Inflammatory macrophage (primary cell): ENCODE measurements around the gene BAHD1.

Experiments used
- DNase-seq, 2 donors: peaks; one replicate each; pipeline ENCODE4 v3.0.0-alpha.2; 2020 to 2022

BAHD1 gene

DNA sequence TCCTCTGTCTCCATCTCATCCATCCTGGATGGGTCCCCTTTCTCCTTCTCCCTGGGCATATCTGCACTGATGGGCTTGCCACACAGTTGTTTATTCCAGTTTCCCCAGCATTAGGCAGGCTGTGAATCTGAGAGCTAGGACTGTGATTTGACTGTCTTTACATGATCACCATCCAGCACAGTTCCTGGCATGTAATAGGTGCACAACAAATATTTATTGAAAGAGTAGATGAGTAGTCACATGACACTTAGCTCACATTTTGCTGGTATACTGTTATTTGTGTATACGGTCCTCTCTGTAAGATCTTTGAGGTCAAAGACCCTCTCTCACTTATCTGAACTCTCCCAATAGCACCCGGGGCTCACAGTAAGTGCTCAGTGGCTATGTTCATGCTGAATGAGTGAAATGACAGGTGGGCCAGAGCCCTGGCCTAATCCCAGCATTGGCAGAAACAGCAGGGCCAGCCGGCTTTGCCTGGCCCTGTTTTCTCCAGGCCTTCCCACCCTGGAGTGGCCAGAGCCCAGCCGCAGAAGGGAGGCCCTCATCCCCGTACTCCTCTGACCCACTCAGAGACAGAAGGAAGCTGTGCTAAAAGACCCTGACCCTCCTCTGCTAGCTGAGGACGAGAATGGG is 16.2 kb upstream of the BAHD1 start:
- no peak for DNase-seq

DNA sequence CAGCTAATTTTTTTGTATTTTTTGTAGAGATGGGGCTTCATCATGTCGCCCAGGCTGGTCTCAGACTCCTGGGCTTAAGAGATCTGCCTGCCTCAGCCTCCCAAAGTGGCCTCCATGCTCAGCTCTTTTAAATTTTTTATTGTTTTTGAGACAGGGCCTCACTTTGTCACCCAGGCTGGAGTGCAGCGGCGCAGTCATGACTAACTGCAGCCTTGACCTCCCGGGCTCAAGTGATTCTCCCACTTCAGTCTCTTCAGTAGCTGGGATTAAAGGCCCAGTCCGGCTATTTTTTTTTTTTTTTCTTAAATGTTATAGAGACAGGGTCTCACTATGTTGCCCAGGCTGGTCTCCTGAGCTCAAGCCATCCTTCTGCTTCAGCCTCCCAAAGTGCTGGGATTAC is 15.1 kb upstream of the BAHD1 start:
- DNase-seq = no peak

DNA sequence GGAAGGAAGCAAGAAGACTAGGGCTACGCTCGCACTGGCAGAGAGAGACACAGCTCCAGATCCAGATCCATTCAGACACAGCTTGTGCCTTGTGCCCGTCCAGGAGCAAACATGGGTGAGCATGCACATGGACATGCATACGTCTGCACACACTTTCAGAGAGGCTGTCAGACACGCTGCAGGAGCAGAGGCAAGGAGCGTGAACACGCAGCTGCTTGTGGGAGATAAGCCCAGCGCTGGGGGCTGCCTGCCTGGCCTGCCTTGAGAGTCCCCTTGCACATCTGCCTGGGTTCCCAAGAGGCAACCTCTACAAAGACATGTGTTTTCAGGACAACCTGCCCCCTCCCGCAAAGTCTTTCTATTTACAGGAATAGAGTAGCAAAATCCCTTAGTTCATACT is 13.6 kb upstream of the BAHD1 start:
- no peak for DNase-seq

DNA sequence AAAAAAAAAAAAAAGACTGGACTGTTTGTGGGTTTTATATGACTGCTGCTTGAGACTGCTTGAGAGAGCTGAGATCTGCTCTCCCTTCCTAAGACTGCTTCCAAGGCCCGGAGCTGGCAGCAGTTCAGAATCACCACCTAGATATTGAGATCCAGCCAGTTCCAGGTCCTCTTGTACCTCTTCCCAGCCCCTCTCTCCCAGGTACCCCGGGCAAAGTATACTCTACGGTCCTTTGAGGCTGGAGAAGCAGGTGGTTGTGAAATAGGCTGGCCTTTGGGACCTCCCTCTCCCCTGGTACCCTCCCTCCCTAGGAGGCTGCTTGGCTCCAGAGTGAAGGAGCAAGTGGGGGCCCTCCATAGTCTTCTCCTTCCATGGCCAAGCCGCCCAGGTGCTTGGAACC is 12.6 kb upstream of the BAHD1 start:
- DNase-seq = no peak

DNA sequence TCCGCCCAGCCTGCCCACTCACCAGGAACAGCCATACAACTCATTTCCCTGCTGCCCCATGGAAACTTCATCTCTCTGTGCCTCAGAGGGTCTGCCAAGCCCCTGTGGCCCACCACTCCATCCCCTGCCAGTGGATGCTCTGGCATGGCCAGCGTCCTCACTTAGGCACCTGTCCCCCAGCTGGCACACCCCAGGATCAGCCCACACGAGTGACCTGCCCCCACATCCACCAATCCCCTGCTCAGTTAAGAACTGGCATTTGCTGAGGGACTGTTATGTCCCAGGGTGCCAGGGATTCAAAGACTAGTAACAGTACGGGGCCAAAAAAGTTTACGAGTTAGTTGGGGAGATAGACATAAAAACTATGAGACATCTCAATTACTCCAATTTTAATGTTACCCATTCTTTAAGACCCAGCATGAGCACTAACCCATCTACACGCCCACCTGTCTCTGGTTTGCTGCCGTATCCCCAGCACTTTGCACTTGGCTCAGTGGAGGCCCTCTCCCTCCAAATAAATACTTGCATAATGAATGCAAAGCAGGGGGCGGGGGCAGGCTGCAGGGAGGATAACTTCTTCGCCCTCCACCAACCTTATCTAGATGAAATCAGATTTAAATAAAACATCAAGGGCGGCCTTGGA is 11.6 kb upstream of the BAHD1 start:
- no peak for DNase-seq

DNA sequence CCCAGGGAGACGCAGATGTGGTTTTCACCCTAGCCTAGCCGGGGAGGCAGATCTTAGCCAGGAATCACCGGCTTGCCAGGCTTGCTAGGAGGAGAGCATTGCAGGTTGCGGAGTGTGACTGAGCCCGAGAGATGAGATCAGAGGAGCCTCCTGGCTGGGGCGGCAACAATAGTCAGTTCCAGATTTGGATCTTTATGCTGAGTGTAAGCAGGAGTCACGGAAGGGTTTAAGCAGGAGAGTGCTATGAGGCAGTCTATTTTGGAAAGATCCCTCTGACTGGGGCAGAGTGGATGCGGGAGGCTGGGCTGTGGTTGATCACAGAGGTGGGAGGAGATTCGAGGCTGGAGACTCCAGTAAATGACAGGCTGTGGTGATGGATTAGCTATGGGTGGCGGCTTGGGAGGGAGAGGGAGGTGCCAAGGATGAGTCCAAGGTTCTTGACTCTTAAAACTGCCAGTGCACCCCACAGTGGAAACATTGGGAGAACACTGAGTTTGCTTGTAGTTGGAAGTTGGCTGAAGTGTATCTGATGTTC is 10.4 kb upstream of the BAHD1 start:
- no peak for DNase-seq

DNA sequence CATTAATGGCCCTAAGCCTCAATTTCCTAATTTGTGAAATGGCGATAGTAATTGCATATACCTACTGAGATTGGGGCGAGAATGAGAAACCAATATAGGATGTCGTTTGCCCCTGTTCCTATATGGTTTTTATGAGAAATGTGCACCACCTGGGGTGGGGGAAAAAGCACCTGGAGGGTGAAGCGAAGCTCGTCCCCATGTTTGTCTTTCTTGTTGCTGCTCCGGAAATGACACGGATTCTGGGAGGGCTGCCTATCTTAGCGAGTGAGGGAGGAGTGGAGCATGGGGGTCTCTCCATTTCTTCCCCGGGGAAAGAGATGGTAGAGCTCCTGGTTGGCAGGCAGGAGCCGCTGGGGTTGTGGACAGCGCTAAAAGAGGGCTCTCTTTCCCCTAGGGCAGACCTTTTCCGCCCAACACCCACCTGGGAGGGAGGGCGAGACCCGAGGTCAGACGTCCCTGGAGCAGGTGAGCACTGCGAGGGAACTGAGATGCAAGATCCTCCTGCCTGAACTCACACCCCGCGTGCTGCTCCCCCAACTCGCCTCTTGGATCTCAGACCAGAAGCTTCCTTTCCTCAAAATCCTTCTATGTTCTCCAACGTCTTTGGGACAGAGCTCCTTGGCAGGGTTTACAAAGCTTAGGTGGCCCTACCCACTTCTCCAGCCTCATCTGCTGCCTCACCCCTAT is 5.6 kb upstream of the BAHD1 start:
- DNase-seq = no peak

DNA sequence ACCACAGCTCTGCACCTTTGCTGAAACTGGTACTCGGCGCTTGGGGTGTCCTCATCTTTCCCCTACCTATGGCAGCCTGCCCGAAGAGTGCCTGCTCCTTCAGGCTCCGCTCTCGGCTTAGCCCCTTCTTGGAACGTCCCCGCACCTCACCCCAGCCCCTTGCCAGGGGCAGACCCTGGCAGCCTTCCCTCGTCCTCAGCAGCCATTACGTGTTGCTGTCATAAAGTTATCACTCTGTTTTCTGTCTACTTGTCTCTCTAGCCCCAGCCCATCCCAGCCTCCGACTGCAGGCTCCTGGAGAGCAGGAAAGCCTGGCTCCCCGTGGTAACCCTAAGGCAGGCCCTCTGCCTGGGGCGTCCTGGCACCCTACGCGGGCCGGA is 5.1 kb upstream of the BAHD1 start:
- no peak for DNase-seq

DNA sequence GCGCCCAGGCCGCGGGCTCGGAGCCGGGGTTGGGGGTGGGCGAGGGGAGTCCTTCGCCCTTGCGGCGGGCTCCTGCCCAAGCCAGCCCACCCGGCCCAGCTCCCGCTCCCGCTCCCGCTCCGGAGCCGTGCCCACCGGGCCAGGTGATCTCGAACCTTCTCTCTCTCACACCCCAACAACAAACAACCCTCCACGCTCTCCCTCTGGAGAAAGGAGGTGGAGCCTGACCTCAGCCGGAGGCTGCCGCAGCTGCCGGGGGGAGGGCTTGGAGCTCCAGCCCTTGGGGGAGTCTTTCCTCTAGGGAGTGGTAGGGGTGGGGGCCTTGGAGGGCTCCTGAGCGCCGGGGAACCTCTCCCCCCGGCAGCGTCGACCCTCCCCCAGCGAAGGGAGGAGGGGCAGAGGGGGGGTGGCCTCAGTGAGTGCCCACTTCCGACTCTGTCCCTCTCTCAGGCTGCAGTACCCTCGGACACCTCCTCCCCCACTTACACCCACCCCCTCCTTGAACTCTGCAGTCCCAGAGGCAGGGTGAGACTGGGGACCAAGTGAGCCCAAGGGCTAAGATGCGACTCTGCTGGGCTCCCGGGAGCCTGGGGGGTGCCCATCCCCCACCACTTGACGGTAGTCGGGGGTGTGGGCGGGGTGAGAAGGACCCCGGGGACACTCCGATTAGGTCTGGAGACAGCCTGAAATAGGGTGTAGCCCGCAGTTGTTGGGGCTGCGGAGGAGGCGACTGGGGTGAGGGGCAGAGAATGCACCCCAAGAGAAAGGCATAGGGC is 4.4 kb upstream of the BAHD1 start:
- no peak for DNase-seq

DNA sequence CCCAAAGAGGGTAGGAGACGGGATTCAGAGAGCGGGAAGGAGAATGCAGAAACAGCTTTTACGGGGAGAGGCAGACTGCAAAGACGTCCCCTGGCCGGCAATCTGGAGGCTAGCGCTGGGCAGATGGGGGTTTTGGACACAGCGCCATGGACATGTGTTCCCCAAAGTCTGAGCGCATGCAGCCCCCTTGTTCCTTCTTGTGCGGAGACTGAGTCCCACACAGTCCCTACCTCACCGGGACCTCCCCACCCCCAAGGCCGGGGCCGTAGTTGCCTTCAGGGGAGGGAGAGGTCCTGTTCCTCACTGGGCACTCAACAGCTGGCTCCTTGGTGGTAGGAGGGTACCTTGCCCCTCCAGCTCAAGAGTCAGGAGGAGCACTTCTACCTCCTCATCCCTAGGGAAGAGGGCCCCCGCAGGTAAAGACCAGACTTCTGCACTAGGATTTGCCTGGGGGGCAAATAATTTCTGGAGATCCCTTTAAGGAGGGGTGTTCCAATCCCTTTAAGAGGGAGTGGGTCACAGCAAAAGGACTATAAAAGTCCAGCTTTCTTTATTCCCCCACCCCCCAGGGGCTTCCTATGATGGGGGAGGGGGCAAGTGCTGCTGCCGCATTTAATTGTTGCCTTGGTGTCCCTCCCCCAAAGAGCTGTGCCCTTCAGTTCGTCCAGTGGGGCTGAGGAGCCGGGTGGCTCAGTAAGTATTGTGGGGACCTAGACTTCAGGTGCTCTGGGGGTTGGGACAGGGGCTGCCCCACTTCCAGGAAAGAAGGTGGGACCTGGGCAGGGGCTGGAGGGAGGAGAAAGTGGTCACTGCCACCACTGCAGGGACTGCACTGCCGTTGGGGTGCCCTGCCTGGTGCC is 3.6 kb upstream of the BAHD1 start:
- no peak for DNase-seq

DNA sequence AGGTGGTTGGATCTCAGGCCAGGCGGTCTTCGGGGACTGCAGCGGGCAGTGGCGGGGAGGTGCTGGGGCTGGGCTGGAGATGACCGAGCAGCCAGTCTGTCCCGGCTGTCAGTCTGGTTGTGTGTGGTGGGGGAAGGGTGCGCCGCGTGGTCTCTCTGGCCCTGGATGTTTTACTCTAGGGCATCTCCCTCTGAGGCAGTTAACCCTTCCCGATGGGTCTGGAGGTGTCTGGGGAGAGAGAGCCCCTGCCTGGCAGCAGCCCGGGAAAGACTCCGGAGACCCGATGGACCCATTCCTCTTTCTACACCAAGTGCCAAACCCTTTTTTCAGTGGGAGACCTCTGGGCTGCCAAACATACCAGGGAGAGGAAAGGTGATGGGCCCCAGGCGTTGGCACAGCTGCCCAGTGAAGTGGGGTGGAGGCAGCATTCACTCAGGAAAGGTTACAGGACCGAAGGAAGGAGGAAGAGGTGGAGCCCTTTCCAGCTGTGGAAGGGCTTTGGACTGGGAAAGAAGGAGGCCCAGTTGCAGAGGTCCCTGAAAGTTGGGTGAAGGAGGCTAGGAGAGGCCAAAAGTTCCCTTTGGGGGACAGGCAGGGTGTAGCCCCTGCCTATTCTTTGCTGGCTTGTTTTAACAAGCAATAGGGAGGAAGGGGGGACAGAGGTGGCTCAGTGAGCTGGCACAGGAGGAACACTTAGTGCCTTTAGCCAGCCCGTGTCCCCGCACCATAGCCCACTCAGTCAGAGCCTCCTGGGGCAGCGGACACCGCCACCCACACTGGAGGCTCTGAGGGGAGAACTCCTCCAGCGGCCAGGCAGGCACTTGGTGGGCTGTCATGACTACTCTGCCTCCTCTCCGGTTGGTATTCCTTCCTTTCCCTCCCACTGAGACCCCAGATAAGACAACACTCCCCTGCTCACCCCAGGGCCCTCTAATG is 2.7 kb upstream of the BAHD1 start:
- DNase-seq = no peak

DNA sequence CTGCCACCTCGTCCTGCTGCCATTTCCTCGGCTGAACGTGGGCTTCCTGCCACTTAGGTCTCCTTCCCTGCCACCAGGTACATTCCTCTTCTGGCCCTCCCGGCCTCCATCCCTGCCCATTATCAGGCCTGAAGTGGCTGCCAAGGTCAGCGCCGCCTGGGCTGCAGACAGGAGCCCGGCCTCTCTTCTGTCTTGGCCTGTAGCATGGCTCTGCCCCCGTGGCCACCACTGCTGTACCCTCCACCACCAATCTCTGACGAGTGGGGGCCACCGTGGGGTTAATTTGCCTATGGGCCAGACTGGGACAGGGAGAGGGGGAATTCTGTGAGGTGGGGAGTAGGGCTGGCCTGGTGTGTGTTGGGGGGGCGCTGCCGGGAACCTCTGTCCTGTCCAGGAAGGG is 2.0 kb upstream of the BAHD1 start:
- no peak for DNase-seq

DNA sequence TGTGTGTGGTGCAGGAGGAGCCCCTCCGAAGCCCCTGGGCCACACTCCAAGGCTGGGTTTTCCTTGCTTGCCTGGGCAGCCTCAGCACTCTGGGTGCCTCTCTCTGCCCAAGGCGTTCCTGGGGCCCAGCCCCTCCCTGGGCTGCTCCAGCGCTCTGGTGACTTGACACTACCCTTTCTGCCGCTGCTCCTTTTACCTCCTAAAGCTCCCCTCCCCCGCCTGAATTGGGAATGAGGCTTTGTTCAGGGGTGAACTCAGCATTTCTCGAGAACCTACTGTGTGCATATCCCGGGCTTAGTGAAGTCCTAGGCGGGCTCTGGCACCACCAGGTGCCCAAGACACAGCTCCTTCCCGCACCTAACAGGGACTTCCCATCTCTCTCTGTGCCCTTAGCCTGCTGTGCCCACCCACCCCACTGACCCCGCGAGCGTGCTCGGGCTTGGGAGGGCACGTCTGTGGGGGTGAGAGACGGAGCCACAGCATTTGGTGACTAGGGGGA is 1.2 kb upstream of the BAHD1 start:
- no peak for DNase-seq

DNA sequence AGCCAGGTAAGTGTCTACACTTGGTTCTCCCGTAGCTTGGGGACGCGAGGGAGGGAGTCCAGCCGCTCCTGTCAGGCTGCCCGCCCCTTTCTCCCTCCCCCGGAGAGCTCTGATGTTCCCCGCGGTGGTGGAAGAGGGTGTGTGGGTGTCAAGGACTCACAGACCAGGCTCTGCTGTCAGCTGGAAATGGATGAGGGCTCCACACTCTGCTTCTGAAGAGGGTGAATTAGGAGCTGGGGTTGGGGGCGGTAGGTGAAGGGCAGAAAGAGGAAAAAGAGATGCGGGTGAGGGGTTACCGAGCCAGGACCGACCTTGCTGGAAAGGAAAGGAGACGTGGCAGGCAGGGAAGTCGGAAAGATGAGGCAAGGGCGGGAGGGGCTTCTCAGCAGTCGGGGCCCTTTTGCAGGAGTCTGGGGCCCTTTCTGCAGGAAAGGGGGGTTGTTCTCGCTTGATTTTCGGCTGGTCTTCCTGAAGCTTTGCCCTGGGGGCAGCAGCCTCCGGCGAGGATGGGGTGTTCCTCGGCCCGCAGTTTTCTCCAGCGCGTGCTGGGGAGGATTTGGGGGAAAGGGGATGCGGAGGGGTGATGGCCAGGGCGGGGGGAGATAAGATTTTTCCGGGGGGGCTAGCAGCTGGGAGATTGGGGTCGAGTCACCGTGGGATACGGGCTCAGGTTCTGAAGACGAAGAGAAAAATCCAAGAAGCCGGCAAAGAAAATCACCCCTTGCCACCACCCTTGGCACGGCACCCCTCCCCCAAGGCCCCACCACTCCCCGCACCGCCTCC is 602 bp upstream of the BAHD1 start:
- DNase-seq = peak; percentile 40 to 71

DNA sequence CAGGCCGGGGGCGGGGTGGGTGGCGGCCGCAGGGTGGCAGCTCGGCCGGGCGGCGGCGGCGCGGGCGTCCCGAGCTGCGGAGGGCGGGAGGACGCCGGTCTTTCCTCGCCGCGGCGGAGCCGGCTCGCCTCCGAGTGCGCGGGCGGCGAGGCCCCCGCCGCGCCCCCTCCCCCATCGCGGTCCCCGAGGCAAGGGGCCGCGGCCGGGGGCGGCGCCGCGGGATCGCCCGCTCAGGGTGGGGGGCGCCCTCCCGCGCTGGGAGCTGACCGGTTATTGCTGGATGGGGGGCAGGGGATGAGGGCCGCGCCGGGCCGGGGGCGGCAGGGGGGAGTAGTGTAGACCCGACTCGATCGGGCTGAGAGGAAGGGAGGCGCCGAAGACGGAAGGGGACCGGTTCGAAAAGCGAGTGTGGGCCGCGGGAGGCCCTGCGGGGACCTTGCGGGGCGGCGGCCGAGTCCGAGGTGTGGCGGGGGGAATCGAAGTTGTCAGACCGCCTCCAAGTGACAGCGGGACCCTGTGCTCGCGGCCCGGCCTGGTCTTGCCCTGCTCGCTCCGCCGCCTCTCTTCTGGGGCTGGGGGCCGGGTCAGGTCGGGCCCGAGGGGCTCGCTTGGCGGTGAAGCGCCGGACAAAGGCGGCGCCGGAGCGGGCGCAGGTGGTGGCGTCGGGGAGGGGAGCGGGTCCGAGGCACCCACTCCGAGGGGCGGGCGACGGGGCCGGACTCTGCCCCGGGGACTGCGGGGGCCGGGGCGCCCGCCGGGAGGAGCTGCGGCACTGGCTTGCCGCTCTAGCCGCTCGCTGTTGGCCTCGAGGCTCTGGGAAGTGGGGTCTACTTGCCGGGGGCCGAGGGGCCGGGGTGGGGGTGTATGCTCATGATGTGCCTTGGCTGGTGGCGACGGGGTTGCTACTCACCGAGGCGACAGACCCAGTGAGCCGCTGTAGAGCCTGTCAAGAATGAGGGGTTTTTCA is 1.1 kb downstream of the BAHD1 start:
- DNase-seq = peak in 1 of 2 donors; percentile 19

DNA sequence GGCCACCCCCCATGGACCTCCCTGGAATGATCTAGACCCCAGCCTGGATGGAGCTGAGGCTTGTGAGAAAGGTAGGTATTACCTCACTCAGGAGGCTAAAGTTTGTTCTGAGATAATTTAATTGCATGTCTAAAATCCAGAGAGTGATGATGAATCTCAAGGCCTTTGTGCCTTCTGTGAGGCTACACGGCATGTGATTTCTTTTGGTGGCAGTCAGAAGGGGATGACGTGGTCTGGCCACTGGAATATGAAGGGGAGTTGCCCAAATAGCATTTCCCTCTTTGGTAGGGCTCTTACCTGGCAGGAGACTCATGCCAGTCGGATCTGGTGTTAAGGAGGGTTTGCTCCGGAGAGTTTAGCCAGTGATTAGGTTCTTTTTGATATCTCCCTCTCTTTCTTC is 2.5 kb downstream of the BAHD1 start:
- DNase-seq = peak in 1 of 2 donors; percentile 12

DNA sequence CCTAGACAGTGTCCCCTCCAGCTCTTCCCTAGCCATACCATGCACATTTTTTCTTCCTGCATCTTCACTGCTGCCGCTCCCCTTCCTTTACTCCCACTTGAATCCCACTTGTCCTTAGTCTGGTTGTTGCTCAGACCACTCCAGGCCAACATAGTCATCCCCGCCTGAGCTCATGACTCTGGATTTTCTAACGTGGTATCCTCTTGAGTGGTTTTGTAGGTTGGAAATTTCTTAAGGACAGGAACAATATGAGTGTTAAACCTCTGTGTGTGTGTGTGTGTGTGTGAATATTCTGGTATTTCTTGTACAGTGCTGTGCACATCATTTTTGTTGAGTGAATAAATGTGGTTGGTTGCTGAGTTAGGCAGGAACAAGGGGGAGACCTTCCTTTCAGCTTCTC is 3.1 kb downstream of the BAHD1 start:
- peak in 1 of 2 donors; percentile 10 for DNase-seq

DNA sequence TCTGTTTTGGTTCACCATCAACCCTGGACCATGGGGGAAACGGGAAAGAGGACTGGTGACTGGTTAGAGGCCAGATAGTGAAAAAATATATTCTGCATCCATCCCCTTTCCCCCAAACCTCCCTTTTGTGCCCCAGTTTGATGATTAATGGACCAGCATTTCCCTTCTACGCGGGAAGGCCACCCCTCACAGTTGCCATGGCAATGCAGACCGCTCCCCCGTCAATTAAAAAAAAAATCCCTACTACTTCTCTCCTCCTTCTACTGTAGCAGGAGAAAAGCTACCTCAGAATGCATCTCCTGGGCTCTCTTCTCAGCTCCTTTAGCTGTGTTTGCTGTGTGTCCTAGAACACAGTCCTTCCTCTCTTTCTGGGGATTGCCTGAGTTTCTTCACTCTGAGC is 4.0 kb downstream of the BAHD1 start:
- DNase-seq = no peak

DNA sequence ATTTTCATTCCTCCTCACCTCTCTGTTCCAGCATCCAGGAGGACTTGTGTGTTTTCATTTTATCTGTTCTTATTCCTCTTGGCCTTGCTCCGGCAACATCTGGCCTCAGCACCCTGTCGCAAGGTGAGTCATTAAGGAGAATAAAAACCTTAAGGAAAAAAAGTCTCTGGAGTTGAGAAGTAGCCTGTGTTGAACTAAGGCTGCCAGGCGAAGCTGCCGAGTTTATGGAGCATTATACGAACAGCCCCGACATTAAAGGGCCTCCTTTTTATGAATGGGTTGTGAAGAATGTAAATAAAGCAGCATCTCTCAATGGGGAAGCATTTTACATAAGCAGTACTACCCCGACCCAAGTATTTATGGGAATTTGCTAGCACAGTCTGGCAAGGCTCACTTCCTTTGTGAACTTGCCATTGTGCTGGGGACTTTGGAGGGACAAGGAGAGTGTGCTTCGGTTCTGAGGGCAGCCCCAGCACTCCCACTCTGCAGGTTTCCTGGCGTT is 4.7 kb downstream of the BAHD1 start:
- no peak for DNase-seq
